Heart left ventricle (tissue), 16 donors: ENCODE results near the gene ETV6. TPM values are rescaled to one million over a fixed set of nuclear protein-coding genes. Genes with fewer than 3 reads are reported as not detected.

Source experiments
- ATAC-seq, 4 donors: fragments of 200-7000 bp; cut with Tn5 transposase; one replicate each; pipeline ENCODE4 v1.9.1; 2020 to 2022; ENCODE audit warnings: moderate library complexity in 4 of 4, mild to moderate bottlenecking in 3 of 4, moderate number of reproducible peaks in 1 of 4
- DNase-seq, 5 donors: peaks; one replicate each; pipeline ENCODE4 v3.0.0-alpha.2; 2020
- H3K27ac ChIP-seq, 12 donors: fragments of 200-600 bp; sonication (generic) in 4 of 12; one replicate each; pipeline versions ENCODE4 v1.5.0 to v1.8.0; 2016 to 2022; ENCODE audit warnings: mild to moderate bottlenecking in 2 of 12
- H3K27me3 ChIP-seq, 9 donors: fragments of 200-600 bp; sonication (generic) in 2 of 9; one replicate each; pipeline versions ENCODE4 v1.5.1 to v1.8.0; 2016 to 2022; ENCODE audit warnings: mild to moderate bottlenecking in 3 of 9
- H3K36me3 ChIP-seq, 9 donors: fragments of 200-600 bp; sonication (generic) in 2 of 9; one replicate each; pipeline versions ENCODE4 v1.5.0 to v1.8.0; 2018 to 2022; ENCODE audit warnings: mild to moderate bottlenecking in 2 of 9
- H3K4me1 ChIP-seq, 12 donors: fragments of 200-600 bp; sonication (generic) in 4 of 12; one replicate each; pipeline versions ENCODE4 v1.5.0 to v1.8.0; 2016 to 2022; ENCODE audit warnings: mild to moderate bottlenecking in 3 of 12
- H3K4me3 ChIP-seq, 12 donors: fragments of 200-600 bp; sonication (generic) in 4 of 12; one replicate each; pipeline versions ENCODE4 v1.5.0 to v1.8.0; 2017 to 2022; ENCODE audit warnings: mild to moderate bottlenecking in 9 of 12, moderate library complexity in 4 of 12
- H3K9me3 ChIP-seq, 12 donors: fragments of 200-600 bp; sonication (generic) in 4 of 12; one replicate each; pipeline versions ENCODE4 v1.5.0 to v1.8.0; 2016 to 2022; ENCODE audit warnings: mild to moderate bottlenecking in 1 of 12
- CTCF ChIP-seq, 12 donors: fragments of 200-600 bp; sonication (generic) in 4 of 12; IDR thresholded peaks; one replicate each; pipeline versions ENCODE4 v1.5.0 to v1.8.0; 2018 to 2022; ENCODE audit warnings: antibody characterized with exemption in 12 of 12, mild to moderate bottlenecking in 5 of 12
- POLR2A ChIP-seq, 2 donors: fragments of 450-650 bp; IDR thresholded peaks; one replicate each; pipeline ENCODE4 v1.6.1; 2017; ENCODE audit warnings: antibody characterized with exemption in 2 of 2, mild to moderate bottlenecking in 2 of 2, moderate library complexity in 2 of 2
- WGBS, 4 donors: extraction: QIAGEN DNeasy Blood & Tissue Kit in 2 of 4; methylation state at CpG; one replicate each; pipeline versions ENCODE4 v1.1.5 to v1.1.7; 2013 to 2018; 5-methylcytosine and 5-hydroxymethylcytosine counted together
- intact Hi-C, 10 donors: fragments of 100-400 bp; cut with DNase I; formaldehyde crosslinking; loops; one replicate each; pipeline versions ENCODE4 v1.11.1 to v1.14.2; 2022
- polyA plus RNA-seq, 2 donors: library from polyadenylated mRNA; stranded (reverse); fragments of 200-250 nt; gene quantifications; one replicate each; pipeline ENCODE4 v1.2.3, GENCODE V29; 2013
- total RNA-seq, 9 donors: library from RNA; depleted of rRNA in 2 of 9; stranded (reverse); fragments of >200 nt in 2 of 9; fragmentation: NEBNext Ultra II Directional in 3 of 9; extraction: Animal tissue kit (Norgen Biotek cat#: 25700) in 3 of 9; gene quantifications; one replicate each; pipeline versions ENCODE4 v1.1.0 to v1.2.4, GENCODE V29; 2016 to 2023
- donor health status: ischemic (EF 13 %, LVEDD 7.1; RV severe dilation, severe dysfunction).
- donor health status: healthy with polysubstance abuse.
- donor health status: DM: no; HTN: yes; CAD: no.
- donor health status: DM: no; HTN: no; CAD: no.
- donor health status: ischemic (EF 25% LVEDD 6.9; RV normal size, moderate dysfunction).
- donor health status: ischemic (EF 25% LVEDD 5.7; RV mildly dilated, moderate dysfunction).
- donor health status: healthy.
- donor health status: DM: yes; HTN: yes; CAD: no.
- donor health status: ischemic (EF 35%, LVEDD 5.7; RV mildly dilated, moderate dysfunction).
- donor health status: nonischemic (EF 11% LVEDD 7.7; RV severe dilation, severe dysfunction).
- donor health status: DM: yes; HTN: yes; CAD: no.
- donor health status: PGD.
- donor health status: ischemic (EF 29% LVEDD 5.4; RV normal size, mild dysfunction).
- donor health status: nonischemic (EF 23%, LVEDD 6.1; RV moderate dilation, normal function).

Gene ETV6
- total and polyA plus RNA-seq, 11 donors, result 3.9 to 37.3 (median 12.4) TPM

DNA sequence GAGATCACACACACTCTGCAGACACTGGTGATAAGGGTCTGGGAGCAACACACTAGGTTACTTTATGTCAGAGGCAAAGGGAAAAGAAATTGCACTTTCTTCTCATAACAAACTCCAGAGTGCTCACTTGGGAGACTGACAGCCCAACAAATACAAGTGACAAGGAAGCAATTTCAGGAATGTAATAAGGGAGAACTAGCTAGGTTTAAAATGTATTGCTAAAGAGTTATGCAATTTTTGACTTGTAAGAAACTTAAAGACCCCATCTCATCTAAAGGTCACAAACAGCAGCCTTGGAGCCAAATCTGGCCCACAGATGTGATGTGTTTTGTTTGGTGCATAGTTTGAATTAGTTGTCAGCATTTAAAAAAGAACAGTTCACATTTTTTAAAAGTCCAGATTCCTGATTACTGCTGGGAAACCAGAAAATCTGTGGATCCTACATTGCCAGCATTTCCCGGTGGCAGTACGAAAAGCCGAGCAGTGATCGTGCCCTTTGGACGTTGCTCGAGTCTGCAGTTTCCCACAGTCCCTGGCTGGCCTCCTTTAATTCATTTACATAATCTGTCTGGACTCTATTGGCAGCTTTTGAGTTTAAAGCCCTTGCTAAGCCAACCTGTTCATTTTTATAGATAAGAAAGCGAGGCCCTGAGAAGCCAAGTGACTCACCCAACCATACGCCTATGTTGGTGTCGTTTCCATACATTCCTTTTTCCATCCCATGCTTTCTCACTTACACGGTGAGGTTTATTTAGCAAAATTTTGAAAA is 42.0 kb upstream of the ETV6 start:
- no peak overlapping the region for H3K4me3 ChIP-seq

GRCh38 chr12:11609045-11609444 is 40.4 kb upstream of the ETV6 start:
- Histone ChIP-seq H3K9me3 (no peaks in the 10 kb centered on the region), H3K4me3 (no peak overlapping the region), H3K36me3 (no peaks in the 10 kb centered on the region), H3K4me1 (peaks cover 0 to 12% (median 0%) of the 10 kb centered on the region in 12 donors), H3K27ac (no peak overlapping the region), H3K27me3 (no peaks in the 10 kb centered on the region)
- no peak for TF ChIP-seq CTCF (IDR thresholded peaks at IDR 0.05)
- TF ChIP-seq POLR2A (IDR thresholded peaks at IDR 0.05), result no peak
- 81 to 88% (median 82%) methylated on average over 4 of the region's 4 CpGs for WGBS, 4 donors
- intact Hi-C loops, result no loop called here
- ATAC-seq, result no peak
- no peak for DNase-seq

More for the DNA sequence above, 42.0 kb upstream of the ETV6 start:
- ATAC-seq, result no peak
- Histone ChIP-seq H3K27ac (no peak overlapping the region), H3K9me3 (no peaks in the 10 kb centered on the region), H3K36me3 (no peaks in the 10 kb centered on the region), H3K27me3 (no peaks in the 10 kb centered on the region), H3K4me1 (peaks cover 0 to 12% (median 0%) of the 10 kb centered on the region in 12 donors)
- no peak for TF ChIP-seq POLR2A (IDR thresholded peaks at IDR 0.05)
- no peak for TF ChIP-seq CTCF (IDR thresholded peaks at IDR 0.05)
- DNase-seq, result no peak
- intact Hi-C loops, result no loop called here
- WGBS, 4 donors, result 64 to 87% (median 71%) methylated on average over 10 of the region's 10 CpGs

DNA sequence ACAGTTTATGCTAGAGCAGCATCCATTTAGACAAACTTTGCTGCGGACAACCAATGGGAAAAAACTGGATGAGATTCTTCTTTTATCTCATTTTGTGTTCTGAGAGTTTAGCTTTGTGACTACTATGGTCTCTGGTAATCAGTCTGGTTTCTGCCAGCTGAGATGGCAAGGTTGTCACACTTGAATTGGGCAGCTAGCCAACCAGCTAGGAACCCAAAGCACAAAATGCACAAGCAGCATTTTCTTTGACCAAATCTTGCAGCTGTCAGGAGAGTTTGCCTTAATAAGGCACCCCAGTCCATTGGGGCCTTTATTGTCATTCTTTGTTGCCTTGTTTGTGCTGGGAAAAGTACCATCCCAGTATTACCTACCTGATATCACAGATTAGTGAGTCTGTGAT is 34.0 kb upstream of the ETV6 start:
- WGBS, 4 donors, result 91 to 100% (median 94%) methylated on average over 1 of the region's 1 CpG
- H3K9me3 ChIP-seq, result no peaks in the 10 kb centered on the region
- H3K27ac ChIP-seq, result no peak overlapping the region
- no peaks in the 10 kb centered on the region for H3K27me3 ChIP-seq
- TF ChIP-seq POLR2A (IDR thresholded peaks at IDR 0.05), result no peak
- TF ChIP-seq CTCF (IDR thresholded peaks at IDR 0.05), result no peak
- DNase-seq (no peak), ATAC-seq (no peak)
- no peaks in the 10 kb centered on the region for H3K4me1 ChIP-seq
- intact Hi-C loops, result no loop called here
- H3K36me3 ChIP-seq, result no peaks in the 10 kb centered on the region
- no peak overlapping the region for H3K4me3 ChIP-seq

GRCh38 chr12:11618046-11618445 is 31.4 kb upstream of the ETV6 start:
- Histone ChIP-seq H3K4me3 (no peak overlapping the region), H3K9me3 (no peaks in the 10 kb centered on the region), H3K4me1 (peaks cover 0 to 1% (median 0%) of the 10 kb centered on the region in 12 donors), H3K27me3 (no peaks in the 10 kb centered on the region), H3K27ac (no peak overlapping the region), H3K36me3 (no peaks in the 10 kb centered on the region)
- ATAC-seq, result no peak
- no peak for TF ChIP-seq POLR2A (IDR thresholded peaks at IDR 0.05)
- TF ChIP-seq CTCF (IDR thresholded peaks at IDR 0.05), result no peak
- intact Hi-C loops, result no loop called here
- no peak for DNase-seq
